ENCODE results near the gene CLTC.

DNA sequence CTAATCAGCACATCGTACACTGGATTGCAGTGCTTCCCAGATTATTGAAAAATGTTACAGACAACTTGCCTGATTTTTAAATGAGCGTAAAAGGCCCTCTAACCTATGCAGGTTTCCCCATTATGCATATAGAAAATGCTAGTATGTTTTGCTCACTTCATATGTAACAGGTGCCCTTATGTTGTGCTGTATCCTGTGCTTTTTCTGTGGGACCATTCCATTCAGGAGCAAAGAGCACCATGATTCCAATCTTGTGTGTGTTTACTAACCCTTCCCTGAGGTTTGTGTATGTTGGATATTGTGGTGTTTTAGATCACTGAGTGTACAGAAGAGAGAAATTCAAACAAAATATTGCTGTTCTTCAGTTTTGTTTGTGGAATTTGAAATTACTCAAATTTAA, 74.6 kb downstream of the CLTC start:
- TF ChIP-seq POLR2A (IDR thresholded peaks at IDR 0.05): no peak
- TF ChIP-seq, protein P1, sequence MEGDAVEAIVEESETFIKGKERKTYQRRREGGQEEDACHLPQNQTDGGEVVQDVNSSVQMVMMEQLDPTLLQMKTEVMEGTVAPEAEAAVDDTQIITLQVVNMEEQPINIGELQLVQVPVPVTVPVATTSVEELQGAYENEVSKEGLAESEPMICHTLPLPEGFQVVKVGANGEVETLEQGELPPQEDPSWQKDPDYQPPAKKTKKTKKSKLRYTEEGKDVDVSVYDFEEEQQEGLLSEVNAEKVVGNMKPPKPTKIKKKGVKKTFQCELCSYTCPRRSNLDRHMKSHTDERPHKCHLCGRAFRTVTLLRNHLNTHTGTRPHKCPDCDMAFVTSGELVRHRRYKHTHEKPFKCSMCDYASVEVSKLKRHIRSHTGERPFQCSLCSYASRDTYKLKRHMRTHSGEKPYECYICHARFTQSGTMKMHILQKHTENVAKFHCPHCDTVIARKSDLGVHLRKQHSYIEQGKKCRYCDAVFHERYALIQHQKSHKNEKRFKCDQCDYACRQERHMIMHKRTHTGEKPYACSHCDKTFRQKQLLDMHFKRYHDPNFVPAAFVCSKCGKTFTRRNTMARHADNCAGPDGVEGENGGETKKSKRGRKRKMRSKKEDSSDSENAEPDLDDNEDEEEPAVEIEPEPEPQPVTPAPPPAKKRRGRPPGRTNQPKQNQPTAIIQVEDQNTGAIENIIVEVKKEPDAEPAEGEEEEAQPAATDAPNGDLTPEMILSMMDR (IDR thresholded peaks at IDR 0.05 in 8 of 11, conservative IDR thresholded peaks at IDR 0.05 in 3 of 11): no peak

Measured in spleen (tissue), 7 donors.